Sigmoid colon (tissue), 4 donors: ENCODE results near the gene ADGRG6.

ENCODE experiments used
- CTCF ChIP-seq, 4 experiments: fragments of 450-650 bp in 3 of 4; fragments of 200-600 bp in 1 of 4; IDR thresholded peaks; one replicate each; pipeline ENCODE4 v1.5.1; 2016 to 2019; ENCODE audit warnings: antibody characterized with exemption in 4 of 4, mild to moderate bottlenecking in 3 of 4, moderate library complexity in 2 of 4
- EP300 ChIP-seq, 4 donors: sonication (generic); formaldehyde crosslinking; IDR thresholded peaks; one replicate each; pipeline ENCODE4 v1.6.1; 2017; ENCODE audit warnings: antibody characterized with exemption in 4 of 4
- POLR2A ChIP-seq, 2 donors: fragments of 450-650 bp; IDR thresholded peaks; one replicate each; pipeline ENCODE4 v1.6.1; 2016; ENCODE audit warnings: antibody characterized with exemption in 2 of 2, mild to moderate bottlenecking in 2 of 2, moderate library complexity in 2 of 2
- POLR2AphosphoS5 ChIP-seq, 4 donors: sonication (generic); formaldehyde crosslinking; IDR thresholded peaks; one replicate each; pipeline ENCODE4 v1.6.1; 2017; ENCODE audit warnings: antibody characterized with exemption in 4 of 4

- no peak for TF ChIP-seq CTCF (IDR thresholded peaks at IDR 0.05)
- TF ChIP-seq EP300 (IDR thresholded peaks at IDR 0.05): no peak
- TF ChIP-seq POLR2AphosphoS5 (IDR thresholded peaks at IDR 0.05): no peak
- no peak for TF ChIP-seq POLR2A (IDR thresholded peaks at IDR 0.05)
Measured at GRCh38 chr6:142336183-142336582, 34.4 kb downstream of the ADGRG6 start.
